Measurements from ENCODE around the gene FGF22. TPM values are rescaled to one million over a fixed set of nuclear protein-coding genes. Genes with fewer than 3 reads are reported as not detected.

FGF22 gene
- total RNA-seq, 5 donors from 2014 or later (not counting 1 experiment from before 2014, with no cell fraction given) = 0.35 to 3.9 (median 2.8) TPM

DNA sequence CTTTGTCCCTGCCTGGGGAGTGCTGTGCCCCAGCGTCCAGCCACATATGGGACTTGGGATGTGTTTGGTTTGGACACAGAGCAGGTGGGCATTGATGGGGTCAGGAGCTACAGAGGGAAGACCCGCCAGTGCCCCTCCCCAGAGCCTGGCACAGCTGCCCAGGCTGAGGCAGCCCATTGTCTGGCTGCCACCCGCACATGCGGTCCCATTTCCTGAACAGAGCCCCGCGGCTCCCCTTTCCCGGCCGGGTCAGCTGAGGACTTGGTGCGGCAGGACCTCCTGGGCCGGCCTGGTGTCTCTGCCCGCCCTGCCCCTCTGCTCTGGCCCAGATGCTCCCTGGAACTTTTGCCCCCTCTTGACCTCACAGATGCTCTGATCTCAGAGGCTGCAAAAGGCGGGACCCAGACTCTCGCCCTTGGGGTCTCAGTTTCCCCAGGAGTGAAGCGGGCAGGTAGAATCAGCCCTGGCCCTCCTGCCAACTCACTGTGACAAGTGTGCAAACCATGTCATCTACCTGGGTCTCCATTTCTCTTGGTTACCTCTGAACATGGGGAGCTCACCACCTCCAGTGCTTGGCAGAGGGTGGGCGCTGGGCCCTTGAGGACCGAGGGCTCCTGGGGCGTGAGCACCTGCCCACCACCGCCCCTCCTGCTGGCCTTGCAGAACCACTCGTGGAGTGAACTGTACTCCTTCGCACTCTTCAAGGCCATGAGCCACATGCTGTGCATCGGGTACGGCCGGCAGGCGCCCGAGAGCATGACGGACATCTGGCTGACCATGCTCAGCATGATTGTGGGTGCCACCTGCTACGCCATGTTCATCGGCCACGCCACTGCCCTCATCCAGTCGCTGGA lies 32.2 kb upstream of the FGF22 start:
- H3K4me1 Mint-ChIP-seq = peaks cover 14 to 19% (median 17%) of the 10 kb centered on the region in 3 donors
- POLR2A ChIA-PET = no interaction called here

DNA sequence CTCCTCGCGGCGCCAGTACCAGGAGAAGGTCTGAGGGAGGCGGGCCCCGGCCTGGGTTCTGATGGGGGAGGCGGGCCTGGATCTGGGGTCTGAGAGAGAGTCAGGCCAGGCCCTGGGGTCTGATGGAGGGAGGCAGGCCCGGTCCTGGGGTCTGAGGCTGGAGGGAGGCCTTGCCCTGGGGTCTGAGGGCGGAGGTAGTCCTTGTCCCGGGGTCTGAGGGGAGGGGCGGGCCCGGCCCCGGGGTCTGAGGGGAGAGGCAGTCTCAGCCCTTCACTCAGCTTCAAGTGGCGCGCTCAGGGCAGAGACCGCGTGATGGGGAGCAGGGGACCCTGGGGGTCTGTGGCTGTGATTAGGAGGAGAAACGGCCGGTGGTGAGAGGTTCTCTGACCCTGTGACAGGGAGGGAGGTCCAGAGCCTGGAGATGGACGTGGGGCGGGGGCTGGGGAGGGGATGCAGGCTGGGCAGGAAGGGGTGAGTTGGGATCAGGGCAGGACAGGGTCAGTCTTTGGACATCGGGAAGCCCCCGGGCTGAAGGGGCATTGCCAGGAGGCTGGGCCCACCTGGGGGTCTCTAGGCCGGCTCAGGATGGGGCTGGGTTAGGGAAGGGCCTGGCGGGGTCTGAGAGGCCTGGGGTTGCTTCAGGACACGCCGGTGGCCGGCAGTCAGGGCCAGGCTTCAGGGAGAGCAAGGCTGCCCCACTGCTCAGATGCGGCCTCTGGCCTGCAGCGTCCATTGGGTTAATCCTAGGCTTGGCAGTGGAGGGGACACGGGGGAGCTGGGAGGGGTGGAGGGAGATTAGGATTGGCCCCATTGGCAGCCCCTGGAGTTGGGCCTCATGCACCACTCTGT lies 31.3 kb upstream of the FGF22 start:
- Histone ChIP-seq H3K9me3 (no peaks in the 10 kb centered on the region), H3K27me3 (replicated peaks in 1 of 2; ENCODE audit: control insufficient read depth in 2 of 2, extremely low read depth in 1 of 2, insufficient read depth in 2 of 2, low read length in 1 of 2) (no peaks in the 10 kb centered on the region), H3K4me3 (ENCODE audit: control insufficient read depth in 1 of 2, extremely low read depth in 1 of 2, low read length in 1 of 2) (peak overlapping the region in 1 of 2 donors; percentile 34), H3K36me3 (ENCODE audit: control insufficient read depth in 2 of 2, extremely low read depth in 1 of 2, insufficient read depth in 1 of 2, low read length in 1 of 2) (no peaks in the 10 kb centered on the region), H3K27ac (ENCODE audit: low read length) (peak overlapping the region; percentile 23), H3K4me1 (ENCODE audit: control insufficient read depth in 1 of 2, extremely low read depth in 1 of 2, insufficient read depth in 2 of 2, low read length in 2 of 2) (peaks cover 3 to 45% of the 10 kb centered on the region in 2 experiments)
- Mint-ChIP-seq H3K4me3 (peak overlapping the region in 1 of 3 donors; percentile 53), H3K9me3 (no peaks in the 10 kb centered on the region), H3K36me3 (no peaks in the 10 kb centered on the region), H3K27me3 (no peaks in the 10 kb centered on the region), H3K27ac (no peak overlapping the region), H3K4me1 (peaks cover 17 to 19% (median 17%) of the 10 kb centered on the region in 3 donors)
- POLR2A ChIA-PET = no interaction called here
- ATAC-seq (replicated peaks in 1 of 4) = no peak
- CTCF ChIA-PET = no interaction called here
- WGBS (ENCODE audit: insufficient coverage) = 88% methylated on average over 24 of the region's 30 CpGs
- no peak for DNase-seq

More for the DNA sequence above, 32.2 kb upstream of the FGF22 start:
- Histone ChIP-seq H3K27ac (ENCODE audit: low read length) (no peak overlapping the region), H3K9me3 (no peaks in the 10 kb centered on the region), H3K4me1 (ENCODE audit: control insufficient read depth in 1 of 2, extremely low read depth in 1 of 2, insufficient read depth in 2 of 2, low read length in 2 of 2) (peaks cover 3 to 39% of the 10 kb centered on the region in 2 experiments), H3K4me3 (ENCODE audit: control insufficient read depth in 1 of 2, extremely low read depth in 1 of 2, low read length in 1 of 2) (no peak overlapping the region), H3K36me3 (ENCODE audit: control insufficient read depth in 2 of 2, extremely low read depth in 1 of 2, insufficient read depth in 1 of 2, low read length in 1 of 2) (no peaks in the 10 kb centered on the region), H3K27me3 (replicated peaks in 1 of 2; ENCODE audit: control insufficient read depth in 2 of 2, extremely low read depth in 1 of 2, insufficient read depth in 2 of 2, low read length in 1 of 2) (no peaks in the 10 kb centered on the region)
- no peak overlapping the region for H3K4me3 Mint-ChIP-seq
- H3K27ac Mint-ChIP-seq = peak overlapping the region in 1 of 2 donors; percentile 52
- no peak for DNase-seq
- 95% methylated on average over 26 of the region's 30 CpGs for WGBS (ENCODE audit: insufficient coverage)
- no peak for ATAC-seq (replicated peaks in 1 of 4)
- CTCF ChIA-PET = no interaction called here
- no peaks in the 10 kb centered on the region for H3K9me3 Mint-ChIP-seq
- no peaks in the 10 kb centered on the region for H3K36me3 Mint-ChIP-seq
- no peaks in the 10 kb centered on the region for H3K27me3 Mint-ChIP-seq

DNA sequence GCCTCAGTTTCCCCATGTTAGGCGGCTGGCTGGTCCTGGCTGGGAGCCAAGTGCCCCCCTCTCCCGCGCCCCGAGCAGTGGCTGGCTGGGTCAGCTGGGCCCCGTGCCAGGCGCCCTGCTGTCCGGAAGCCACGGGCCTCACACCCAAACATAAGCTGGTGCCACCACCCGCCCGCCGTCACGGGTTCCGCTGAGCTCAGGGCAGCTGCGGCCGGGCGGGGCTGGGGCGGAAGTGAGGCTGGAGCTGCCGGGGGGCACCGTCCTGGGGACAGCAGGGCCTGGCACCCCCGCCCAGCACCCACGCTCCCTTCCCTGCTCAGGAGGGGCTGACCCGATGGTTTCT lies 30.7 kb upstream of the FGF22 start:
- Histone ChIP-seq H3K9me3 (no peaks in the 10 kb centered on the region), H3K4me3 (ENCODE audit: control insufficient read depth in 1 of 2, extremely low read depth in 1 of 2, low read length in 1 of 2) (no peak overlapping the region), H3K4me1 (ENCODE audit: control insufficient read depth in 1 of 2, extremely low read depth in 1 of 2, insufficient read depth in 2 of 2, low read length in 2 of 2) (peaks cover 3 to 45% of the 10 kb centered on the region in 2 experiments), H3K27ac (ENCODE audit: low read length) (peak overlapping the region; percentile 23), H3K36me3 (ENCODE audit: control insufficient read depth in 2 of 2, extremely low read depth in 1 of 2, insufficient read depth in 1 of 2, low read length in 1 of 2) (no peaks in the 10 kb centered on the region), H3K27me3 (replicated peaks in 1 of 2; ENCODE audit: control insufficient read depth in 2 of 2, extremely low read depth in 1 of 2, insufficient read depth in 2 of 2, low read length in 1 of 2) (no peaks in the 10 kb centered on the region)
- ChIA-PET CTCF (no interaction called here), POLR2A (no interaction called here)
- 77% methylated on average over 22 of the region's 22 CpGs for whole genome bisulfite sequencing (ENCODE audit: insufficient coverage)
- DNase-seq (no peak), ATAC-seq (replicated peaks in 1 of 4) (no peak)
- H3K9me3 Mint-ChIP-seq = no peaks in the 10 kb centered on the region
- H3K27me3 Mint-ChIP-seq = no peaks in the 10 kb centered on the region
- no peaks in the 10 kb centered on the region for H3K36me3 Mint-ChIP-seq
- H3K4me3 Mint-ChIP-seq = no peak overlapping the region
- no peak overlapping the region for H3K27ac Mint-ChIP-seq
- peaks cover 17% of the 10 kb centered on the region in 3 donors for H3K4me1 Mint-ChIP-seq

DNA sequence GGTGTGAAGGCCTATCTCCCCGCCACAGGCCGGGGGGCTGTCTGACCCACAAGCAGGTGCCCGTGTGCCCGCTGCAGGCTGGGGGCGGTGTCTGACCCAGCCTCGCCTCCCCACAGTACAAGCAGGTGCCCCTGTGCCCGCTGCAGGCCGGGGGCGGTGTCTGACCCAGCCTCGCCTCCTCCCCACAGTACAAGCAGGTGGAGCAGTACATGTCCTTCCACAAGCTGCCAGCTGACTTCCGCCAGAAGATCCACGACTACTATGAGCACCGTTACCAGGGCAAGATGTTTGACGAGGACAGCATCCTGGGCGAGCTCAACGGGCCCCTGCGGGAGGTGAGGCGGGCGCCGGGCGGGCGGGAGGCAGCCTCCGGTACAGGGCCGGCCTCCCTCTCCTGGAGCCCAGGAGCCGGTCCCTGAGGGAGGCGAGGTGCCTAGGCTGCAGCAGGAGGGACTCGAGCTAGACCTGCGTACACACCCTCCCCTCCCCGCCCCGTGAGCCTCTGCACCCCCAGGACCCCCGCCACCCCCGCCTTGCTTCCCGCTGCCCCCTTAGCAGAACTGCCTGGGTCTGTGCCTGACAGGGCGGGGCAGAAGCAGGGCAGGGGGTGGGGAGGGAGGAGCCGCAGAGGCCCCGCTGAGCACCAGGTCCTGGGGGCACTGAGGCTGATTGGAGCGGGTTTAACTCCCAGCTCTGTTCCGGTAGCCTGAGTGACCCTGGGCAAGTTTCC lies 29.4 kb upstream of the FGF22 start:
- H3K27ac Mint-ChIP-seq = peak overlapping the region; percentile 93 to 98
- H3K4me3 ChIP-seq (ENCODE audit: control insufficient read depth in 1 of 2, extremely low read depth in 1 of 2, low read length in 1 of 2) = peak overlapping the region; percentile 58 to 72
- POLR2A ChIA-PET = no interaction called here

DNA sequence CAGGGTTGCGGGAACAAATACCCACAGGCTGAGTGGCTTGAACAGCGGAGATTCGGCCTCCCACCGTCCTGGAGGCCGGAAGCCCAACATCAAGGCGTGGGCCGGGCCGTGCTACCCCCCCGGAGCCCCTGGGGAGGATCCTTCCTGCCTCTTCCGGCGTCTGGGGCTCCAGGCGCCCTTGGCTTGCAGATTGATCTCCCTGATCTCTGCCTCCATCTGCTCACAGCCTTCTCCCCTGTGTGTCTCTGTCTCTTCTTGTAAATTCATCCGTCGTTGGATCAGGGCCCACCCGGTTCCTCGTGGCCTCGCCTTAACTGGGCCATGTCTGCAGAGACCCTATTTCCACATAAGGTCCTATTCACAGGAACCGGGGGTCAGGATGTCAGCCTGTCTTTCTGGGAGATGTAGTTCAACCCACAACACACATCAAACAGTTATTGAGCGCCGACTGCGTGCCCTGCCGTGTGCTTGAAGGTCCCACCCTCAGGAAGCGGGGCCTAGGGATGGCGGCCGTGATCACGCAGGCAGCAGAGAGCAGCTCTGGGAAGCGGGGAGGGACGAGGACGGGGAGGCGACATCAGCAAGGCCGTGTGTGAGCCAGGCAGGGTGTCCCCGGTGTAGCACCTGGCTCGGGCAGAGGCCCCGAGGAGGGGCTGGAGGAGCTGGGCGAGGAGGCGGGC lies 28.7 kb upstream of the FGF22 start:
- Mint-ChIP-seq H3K27ac (peak overlapping the region; percentile 93 to 98), H3K4me3 (peak overlapping the region; percentile 89 to 98 (median 95)), H3K27me3 (no peaks in the 10 kb centered on the region), H3K36me3 (peaks cover 8% of the 10 kb centered on the region), H3K4me1 (peaks cover 20 to 25% (median 25%) of the 10 kb centered on the region in 3 donors), H3K9me3 (no peaks in the 10 kb centered on the region)
- Histone ChIP-seq H3K27me3 (replicated peaks in 1 of 2; ENCODE audit: control insufficient read depth in 2 of 2, extremely low read depth in 1 of 2, insufficient read depth in 2 of 2, low read length in 1 of 2) (peaks cover 0 to 2% of the 10 kb centered on the region in 2 experiments), H3K36me3 (ENCODE audit: control insufficient read depth in 2 of 2, extremely low read depth in 1 of 2, insufficient read depth in 1 of 2, low read length in 1 of 2) (no peaks in the 10 kb centered on the region), H3K27ac (ENCODE audit: low read length) (peak overlapping the region; percentile 59), H3K9me3 (no peaks in the 10 kb centered on the region), H3K4me3 (ENCODE audit: control insufficient read depth in 1 of 2, extremely low read depth in 1 of 2, low read length in 1 of 2) (peak overlapping the region; percentile 58 to 72), H3K4me1 (ENCODE audit: control insufficient read depth in 1 of 2, extremely low read depth in 1 of 2, insufficient read depth in 2 of 2, low read length in 2 of 2) (peaks cover 3 to 48% of the 10 kb centered on the region in 2 experiments)
- POLR2A ChIA-PET = no interaction called here
- WGBS (ENCODE audit: insufficient coverage) = 8% methylated on average over 30 of the region's 36 CpGs
- peak in 32 of 35 experiments; percentile 14 to 78 (median 48) for DNase-seq
- CTCF ChIA-PET = no interaction called here
- ATAC-seq (replicated peaks in 1 of 4) = peak; percentile 74 to 80 (median 78)

More for the DNA sequence above, 29.4 kb upstream of the FGF22 start:
- H3K4me1 Mint-ChIP-seq = peaks cover 17 to 25% (median 21%) of the 10 kb centered on the region in 3 donors
- WGBS (ENCODE audit: insufficient coverage) = 9% methylated on average over 27 of the region's 38 CpGs
- no peaks in the 10 kb centered on the region for H3K9me3 ChIP-seq
- DNase-seq (peak in 25 of 35 experiments; percentile 12 to 60 (median 38)), ATAC-seq (replicated peaks in 1 of 4) (peak; percentile 40 to 64 (median 64))
- H3K4me3 Mint-ChIP-seq = peak overlapping the region; percentile 89 to 98 (median 95)
- peaks cover 0 to 2% of the 10 kb centered on the region in 2 experiments for H3K27me3 ChIP-seq (replicated peaks in 1 of 2; ENCODE audit: control insufficient read depth in 2 of 2, extremely low read depth in 1 of 2, insufficient read depth in 2 of 2, low read length in 1 of 2)
- CTCF ChIA-PET = interaction anchor here in 1 of 2 donors (0.6 kb wide), 2 partner anchors 16 to 53 kb away, joined by 3 to 4 read pairs; no protein-coding TSS in a partner anchor
- H3K4me1 ChIP-seq (ENCODE audit: control insufficient read depth in 1 of 2, extremely low read depth in 1 of 2, insufficient read depth in 2 of 2, low read length in 2 of 2) = peaks cover 3 to 45% of the 10 kb centered on the region in 2 experiments
- peaks cover 5% of the 10 kb centered on the region for H3K36me3 Mint-ChIP-seq
- no peaks in the 10 kb centered on the region for H3K27me3 Mint-ChIP-seq
- no peaks in the 10 kb centered on the region for H3K9me3 Mint-ChIP-seq
- H3K36me3 ChIP-seq (ENCODE audit: control insufficient read depth in 2 of 2, extremely low read depth in 1 of 2, insufficient read depth in 1 of 2, low read length in 1 of 2) = no peaks in the 10 kb centered on the region
- peak overlapping the region; percentile 61 for H3K27ac ChIP-seq (ENCODE audit: low read length)

All from T-cell (primary cell).